ENCODE data around the gene STING1.
"Not testable (repeated sequence)": the region's sequence is repeated elsewhere in the genome, so short reads cannot be mapped to it uniquely, and the experiment has no call there.

DNA sequence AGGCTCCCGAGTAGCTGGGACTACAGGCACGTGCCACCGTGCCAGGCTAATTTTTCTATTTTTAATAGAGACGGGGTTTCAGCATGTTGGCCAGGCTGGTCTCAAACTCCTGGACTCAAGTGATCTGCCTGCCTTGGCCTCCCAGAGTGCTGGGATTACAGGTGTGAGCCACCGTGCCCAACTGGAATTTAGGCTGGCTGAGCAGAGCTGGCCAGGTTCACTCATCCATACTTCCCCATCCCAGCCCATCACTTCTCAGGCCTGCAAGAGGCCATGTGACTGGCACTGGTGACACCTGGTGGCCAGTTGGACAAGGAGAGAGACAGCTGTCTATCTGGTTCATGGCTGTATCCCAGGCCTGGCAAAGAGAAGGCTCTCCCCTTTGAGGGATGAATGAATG is 30.9 kb upstream of the STING1 start:
- TF ChIP-seq, protein P1, sequence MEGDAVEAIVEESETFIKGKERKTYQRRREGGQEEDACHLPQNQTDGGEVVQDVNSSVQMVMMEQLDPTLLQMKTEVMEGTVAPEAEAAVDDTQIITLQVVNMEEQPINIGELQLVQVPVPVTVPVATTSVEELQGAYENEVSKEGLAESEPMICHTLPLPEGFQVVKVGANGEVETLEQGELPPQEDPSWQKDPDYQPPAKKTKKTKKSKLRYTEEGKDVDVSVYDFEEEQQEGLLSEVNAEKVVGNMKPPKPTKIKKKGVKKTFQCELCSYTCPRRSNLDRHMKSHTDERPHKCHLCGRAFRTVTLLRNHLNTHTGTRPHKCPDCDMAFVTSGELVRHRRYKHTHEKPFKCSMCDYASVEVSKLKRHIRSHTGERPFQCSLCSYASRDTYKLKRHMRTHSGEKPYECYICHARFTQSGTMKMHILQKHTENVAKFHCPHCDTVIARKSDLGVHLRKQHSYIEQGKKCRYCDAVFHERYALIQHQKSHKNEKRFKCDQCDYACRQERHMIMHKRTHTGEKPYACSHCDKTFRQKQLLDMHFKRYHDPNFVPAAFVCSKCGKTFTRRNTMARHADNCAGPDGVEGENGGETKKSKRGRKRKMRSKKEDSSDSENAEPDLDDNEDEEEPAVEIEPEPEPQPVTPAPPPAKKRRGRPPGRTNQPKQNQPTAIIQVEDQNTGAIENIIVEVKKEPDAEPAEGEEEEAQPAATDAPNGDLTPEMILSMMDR (IDR thresholded peaks at IDR 0.05 in 2 of 3, conservative IDR thresholded peaks at IDR 0.05 in 1 of 3; ENCODE audit: control insufficient read depth in 2 of 3, extremely low read depth in 1 of 3, insufficient read depth in 1 of 3, low read depth in 3 of 3, low read length in 3 of 3): peak; percentile 75 to 93 (median 80); a peak in 5 of 6 replicates
- TF ChIP-seq EZH2 (IDR thresholded peaks at IDR 0.05; ENCODE audit: borderline replicate concordance, control insufficient read depth, low read depth, low read length); EP300 (IDR thresholded peaks at IDR 0.05; ENCODE audit: borderline replicate concordance in 1 of 2, control insufficient read depth in 1 of 2, low read depth in 2 of 2, low read length in 2 of 2); ASH2L (IDR thresholded peaks at IDR 0.05; ENCODE audit: borderline replicate concordance, low read depth); CREM (IDR thresholded peaks at IDR 0.05; ENCODE audit: low read depth); KDM1A (IDR thresholded peaks at IDR 0.05; ENCODE audit: borderline replicate concordance); ELK1 (IDR thresholded peaks at IDR 0.05; ENCODE audit: low read depth, low read length); POLR2A (IDR thresholded peaks at IDR 0.05; ENCODE audit: low read depth, low read length); KLF5 (IDR thresholded peaks at IDR 0.05; ENCODE audit: partially characterized antibody): not testable (repeated sequence)
- TF ChIP-seq YY1 (IDR thresholded peaks at IDR 0.05; ENCODE audit: low read depth, low read length) (peak; percentile 84), FOXM1 (IDR thresholded peaks at IDR 0.05; ENCODE audit: low read depth, low read length) (0 out of 2 replicates have a peak, but pooled peaks have one; percentile 34), BHLHE40 (IDR thresholded peaks at IDR 0.05; ENCODE audit: borderline replicate concordance in 1 of 2, low read depth in 2 of 2, low read length in 1 of 2) (peak in 1 of 2 experiments; percentile 83; a peak in 2 of 4 replicates), MXI1 (IDR thresholded peaks at IDR 0.05; ENCODE audit: low read depth, low read length) (peak; percentile 65; the same call in 1 of the 2 replicates)
- TF ChIP-seq, protein P2, sequence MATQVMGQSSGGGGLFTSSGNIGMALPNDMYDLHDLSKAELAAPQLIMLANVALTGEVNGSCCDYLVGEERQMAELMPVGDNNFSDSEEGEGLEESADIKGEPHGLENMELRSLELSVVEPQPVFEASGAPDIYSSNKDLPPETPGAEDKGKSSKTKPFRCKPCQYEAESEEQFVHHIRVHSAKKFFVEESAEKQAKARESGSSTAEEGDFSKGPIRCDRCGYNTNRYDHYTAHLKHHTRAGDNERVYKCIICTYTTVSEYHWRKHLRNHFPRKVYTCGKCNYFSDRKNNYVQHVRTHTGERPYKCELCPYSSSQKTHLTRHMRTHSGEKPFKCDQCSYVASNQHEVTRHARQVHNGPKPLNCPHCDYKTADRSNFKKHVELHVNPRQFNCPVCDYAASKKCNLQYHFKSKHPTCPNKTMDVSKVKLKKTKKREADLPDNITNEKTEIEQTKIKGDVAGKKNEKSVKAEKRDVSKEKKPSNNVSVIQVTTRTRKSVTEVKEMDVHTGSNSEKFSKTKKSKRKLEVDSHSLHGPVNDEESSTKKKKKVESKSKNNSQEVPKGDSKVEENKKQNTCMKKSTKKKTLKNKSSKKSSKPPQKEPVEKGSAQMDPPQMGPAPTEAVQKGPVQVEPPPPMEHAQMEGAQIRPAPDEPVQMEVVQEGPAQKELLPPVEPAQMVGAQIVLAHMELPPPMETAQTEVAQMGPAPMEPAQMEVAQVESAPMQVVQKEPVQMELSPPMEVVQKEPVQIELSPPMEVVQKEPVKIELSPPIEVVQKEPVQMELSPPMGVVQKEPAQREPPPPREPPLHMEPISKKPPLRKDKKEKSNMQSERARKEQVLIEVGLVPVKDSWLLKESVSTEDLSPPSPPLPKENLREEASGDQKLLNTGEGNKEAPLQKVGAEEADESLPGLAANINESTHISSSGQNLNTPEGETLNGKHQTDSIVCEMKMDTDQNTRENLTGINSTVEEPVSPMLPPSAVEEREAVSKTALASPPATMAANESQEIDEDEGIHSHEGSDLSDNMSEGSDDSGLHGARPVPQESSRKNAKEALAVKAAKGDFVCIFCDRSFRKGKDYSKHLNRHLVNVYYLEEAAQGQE (IDR thresholded peaks at IDR 0.05; ENCODE audit: low read depth, low read length): not testable (repeated sequence)

All from GM12878 (cell line).